ENCODE data around the gene ADAMTSL2.

The ADAMTSL2 gene

GRCh38 chr9:133589454-133590227 is 55.1 kb downstream of the ADAMTSL2 start:
- peak; percentile 44 for DNase-seq (ENCODE audit: low spot score)

GRCh38 chr9:133590231-133590855 is 55.8 kb downstream of the ADAMTSL2 start:
- DNase-seq (ENCODE audit: low spot score): no peak

- no peak for DNase-seq (ENCODE audit: low spot score)
Observed at GRCh38 chr9:133591116-133591910, 56.8 kb downstream of the ADAMTSL2 start.

- DNase-seq (ENCODE audit: low spot score): no peak
Observed at GRCh38 chr9:133591985-133592384, 57.5 kb downstream of the ADAMTSL2 start.

GRCh38 chr9:133592731-133593409 is 58.4 kb downstream of the ADAMTSL2 start:
- no peak for DNase-seq (ENCODE audit: low spot score)

- DNase-seq (ENCODE audit: low spot score): no peak
Observed at GRCh38 chr9:133593587-133594253, 59.2 kb downstream of the ADAMTSL2 start.

- DNase-seq (ENCODE audit: low spot score): no peak
Observed at GRCh38 chr9:133594310-133594709, 59.8 kb downstream of the ADAMTSL2 start.

- no peak for DNase-seq (ENCODE audit: low spot score)
Observed at GRCh38 chr9:133595910-133596309, 61.4 kb downstream of the ADAMTSL2 start.

- no peak for DNase-seq (ENCODE audit: low spot score)
Observed at GRCh38 chr9:133597316-133597957, 62.9 kb downstream of the ADAMTSL2 start.

GRCh38 chr9:133598978-133599377 is 64.5 kb downstream of the ADAMTSL2 start:
- DNase-seq (ENCODE audit: low spot score): no peak

GRCh38 chr9:133599470-133600173 is 65.1 kb downstream of the ADAMTSL2 start:
- no peak for DNase-seq (ENCODE audit: low spot score)

GRCh38 chr9:133600739-133601138 is 66.2 kb downstream of the ADAMTSL2 start:
- no peak for DNase-seq (ENCODE audit: low spot score)

GRCh38 chr9:133601746-133602145 is 67.2 kb downstream of the ADAMTSL2 start:
- no peak for DNase-seq (ENCODE audit: low spot score)

GRCh38 chr9:133602277-133602676 is 67.8 kb downstream of the ADAMTSL2 start:
- no peak for DNase-seq (ENCODE audit: low spot score)

- no peak for DNase-seq (ENCODE audit: low spot score)
Observed at GRCh38 chr9:133603135-133603927, 68.8 kb downstream of the ADAMTSL2 start.

GRCh38 chr9:133604214-133604613 is 69.7 kb downstream of the ADAMTSL2 start:
- no peak for DNase-seq (ENCODE audit: low spot score)

GRCh38 chr9:133604856-133605255 is 70.4 kb downstream of the ADAMTSL2 start:
- no peak for DNase-seq (ENCODE audit: low spot score)

GRCh38 chr9:133605446-133605845 is 70.9 kb downstream of the ADAMTSL2 start:
- no peak for DNase-seq (ENCODE audit: low spot score)

- no peak for DNase-seq (ENCODE audit: low spot score)
Observed at GRCh38 chr9:133605856-133606707, 71.6 kb downstream of the ADAMTSL2 start.
